ENCODE data around the gene TRIM31.
A peak's percentile ranks its signal among the peaks of the same experiment; 100 is the strongest.

TRIM31 gene

GRCh38 chr6:30112402-30112994, 392 bp downstream of the TRIM31 start:
- no peak for DNase-seq (ENCODE audit: low read depth)

GRCh38 chr6:30111266-30111856, 1.5 kb downstream of the TRIM31 start:
- no peak for DNase-seq (ENCODE audit: low read depth)

- no peak for DNase-seq (ENCODE audit: low read depth)
Observed at GRCh38 chr6:30104661-30105060, 8.2 kb downstream of the TRIM31 start.

- no peak for DNase-seq (ENCODE audit: low read depth)
Observed at GRCh38 chr6:30103872-30104179, 9.1 kb downstream of the TRIM31 start.

DNA sequence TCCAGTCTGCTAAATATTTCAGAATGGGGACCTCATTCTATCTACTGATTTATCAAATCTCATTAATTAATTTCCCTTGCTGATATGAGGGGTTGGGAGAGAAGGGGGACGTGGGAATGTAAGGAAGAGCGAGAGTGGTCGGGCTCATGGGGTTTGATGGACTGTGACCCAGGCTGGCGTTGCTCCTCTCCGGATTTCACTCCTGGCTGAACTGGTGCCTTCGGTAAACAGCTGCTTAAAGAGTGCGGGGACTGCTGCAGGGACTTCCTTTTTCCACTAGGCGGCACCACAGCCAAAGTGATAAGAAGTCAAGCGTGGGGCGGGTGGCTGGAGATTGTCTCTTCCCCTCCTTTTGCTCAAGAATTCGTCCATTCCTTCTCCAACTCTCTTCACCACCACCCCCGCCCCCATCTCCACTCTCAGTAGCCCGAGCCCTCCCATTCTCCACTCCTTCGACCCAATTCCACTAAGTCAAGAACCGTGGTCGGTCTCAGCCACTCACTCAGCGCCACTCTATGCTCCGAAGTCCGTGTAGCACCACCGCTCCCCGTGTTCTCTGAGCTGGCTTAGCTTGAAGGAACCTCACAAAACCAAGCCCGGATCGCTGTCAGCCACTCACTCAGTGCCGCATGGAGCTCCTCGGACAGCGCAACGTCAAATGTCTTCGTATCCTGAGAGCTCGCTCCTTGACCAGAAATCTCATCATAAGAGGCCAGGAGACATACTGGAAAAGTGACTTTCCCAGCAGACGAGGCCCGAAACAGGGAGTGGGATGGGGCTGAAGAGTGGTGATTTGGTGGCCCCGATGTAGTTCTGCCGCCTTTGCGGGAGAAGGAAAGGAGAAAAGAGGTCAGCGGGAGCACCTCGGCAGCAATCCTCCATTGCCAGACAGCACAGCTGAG, 9.7 kb downstream of the TRIM31 start:
- DNase-seq (ENCODE audit: low read depth), result peak; percentile 83

GRCh38 chr6:30102414-30102969, 10.4 kb downstream of the TRIM31 start:
- peak; percentile 54 for DNase-seq (ENCODE audit: low read depth)

DNA sequence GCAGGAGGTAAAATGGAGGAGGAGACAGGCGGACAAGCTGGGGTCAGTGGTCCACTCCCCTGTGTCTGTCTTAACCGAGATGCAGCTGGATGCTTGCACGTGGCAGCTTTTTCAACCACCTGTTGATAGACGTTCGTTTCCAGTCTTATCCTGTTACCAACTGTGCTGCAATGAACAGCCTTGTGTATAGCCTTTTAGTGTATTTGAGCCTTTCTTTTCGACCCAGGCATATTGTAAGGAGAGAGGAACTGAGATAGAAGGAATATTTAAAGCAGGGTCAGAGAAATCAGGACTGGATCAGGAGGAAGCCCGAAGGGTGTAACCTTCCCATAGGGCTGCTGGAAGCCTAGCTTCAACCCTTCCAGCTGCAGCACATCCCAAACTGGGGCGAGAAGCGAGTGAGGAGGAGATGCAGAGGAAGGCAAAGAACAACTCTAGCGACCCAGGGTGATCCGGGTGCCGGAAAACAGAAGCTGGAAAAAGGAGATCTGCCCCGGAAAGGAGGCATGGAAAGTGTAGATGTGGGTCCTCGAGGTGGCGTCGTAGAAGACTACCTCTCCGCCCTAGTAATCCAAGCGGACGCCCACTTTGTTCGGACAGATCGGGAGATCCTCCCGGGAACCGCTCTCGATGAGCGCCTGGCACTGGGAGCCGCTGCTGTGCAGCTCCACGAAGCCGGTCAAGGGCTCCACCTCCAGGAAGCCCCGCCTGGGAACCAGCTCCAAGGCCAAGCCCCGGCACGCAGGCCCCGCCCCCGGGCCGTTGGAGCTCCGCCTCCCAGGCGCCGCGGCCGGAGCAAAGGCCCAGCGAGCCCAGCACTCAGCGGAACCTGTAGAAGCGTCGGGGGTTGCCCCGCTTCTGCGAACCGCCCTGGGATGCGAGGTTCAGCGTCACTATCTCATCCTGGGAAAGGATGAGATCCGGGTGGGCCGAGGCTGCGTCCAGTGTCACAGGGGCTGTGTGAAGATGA, 11.2 kb downstream of the TRIM31 start:
- DNase-seq (ENCODE audit: low read depth), result peak; percentile 82

- DNase-seq (ENCODE audit: low read depth), result no peak
Observed at GRCh38 chr6:30100585-30101443, 12.1 kb downstream of the TRIM31 start.

GRCh38 chr6:30100154-30100553, 12.7 kb downstream of the TRIM31 start:
- DNase-seq (ENCODE audit: low read depth), result no peak

GRCh38 chr6:30097902-30098768, 14.8 kb downstream of the TRIM31 start:
- DNase-seq (ENCODE audit: low read depth), result no peak

- DNase-seq (ENCODE audit: low read depth), result no peak
Observed at GRCh38 chr6:30096829-30097228, 16.1 kb downstream of the TRIM31 start.

- DNase-seq (ENCODE audit: low read depth), result no peak
Observed at GRCh38 chr6:30093951-30094661, 18.8 kb downstream of the TRIM31 start.

DNA sequence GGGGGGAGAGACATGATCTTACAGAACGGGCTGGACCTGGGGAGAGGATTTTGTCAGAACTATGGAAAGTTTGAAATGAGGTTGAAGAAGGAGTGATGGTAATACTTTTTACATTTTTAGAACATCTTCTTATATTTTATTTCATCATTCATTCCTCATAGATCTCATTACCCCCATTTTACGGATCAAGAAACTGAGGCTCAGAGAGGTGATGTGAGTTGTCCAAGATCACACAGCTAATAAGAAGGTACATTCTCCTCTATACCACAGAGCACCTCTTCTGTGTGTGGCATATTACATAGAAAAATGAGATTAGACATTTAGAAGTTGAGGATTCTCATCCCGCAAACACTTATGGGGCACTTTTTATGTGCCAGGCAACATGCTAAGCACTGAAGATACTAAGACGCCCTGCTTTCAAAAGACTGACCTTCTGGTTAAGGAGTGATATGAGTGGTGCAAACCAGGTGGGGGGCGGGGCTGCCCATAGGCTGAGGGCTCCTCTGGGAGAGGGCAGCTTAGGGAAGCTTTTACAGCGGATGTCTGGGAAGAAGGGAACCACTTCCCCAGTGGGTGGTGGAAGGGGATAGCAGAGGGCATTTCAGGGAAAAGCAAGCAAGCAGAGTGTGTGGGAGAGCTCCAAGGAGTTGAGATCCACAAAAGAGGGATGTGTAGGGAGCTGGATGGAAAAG, 19.9 kb downstream of the TRIM31 start:
- DNase-seq (ENCODE audit: low read depth), result no peak

- peak; percentile 78 for DNase-seq (ENCODE audit: low read depth)
Observed at GRCh38 chr6:30091577-30092381, 21.1 kb downstream of the TRIM31 start.

DNA sequence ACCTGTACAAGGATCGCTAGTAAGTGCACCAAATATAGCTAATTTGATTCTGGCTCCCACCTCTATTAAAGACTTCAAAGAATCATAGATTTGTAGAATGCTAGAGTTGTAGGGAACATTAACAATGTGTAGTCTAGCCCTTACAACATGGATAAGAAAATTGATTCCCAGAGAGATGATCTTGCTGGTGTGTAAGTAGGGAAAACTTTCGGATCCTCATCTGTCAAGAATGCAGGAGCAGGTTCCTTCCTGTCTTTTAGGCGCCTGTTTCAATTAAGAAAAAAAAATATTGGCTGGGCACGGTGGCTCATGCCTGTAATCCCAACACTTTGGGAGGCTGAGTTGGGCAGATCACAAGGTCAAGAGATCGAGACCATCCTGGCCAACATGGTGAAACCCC, 25.0 kb downstream of the TRIM31 start:
- no peak for DNase-seq (ENCODE audit: low read depth)

DNA sequence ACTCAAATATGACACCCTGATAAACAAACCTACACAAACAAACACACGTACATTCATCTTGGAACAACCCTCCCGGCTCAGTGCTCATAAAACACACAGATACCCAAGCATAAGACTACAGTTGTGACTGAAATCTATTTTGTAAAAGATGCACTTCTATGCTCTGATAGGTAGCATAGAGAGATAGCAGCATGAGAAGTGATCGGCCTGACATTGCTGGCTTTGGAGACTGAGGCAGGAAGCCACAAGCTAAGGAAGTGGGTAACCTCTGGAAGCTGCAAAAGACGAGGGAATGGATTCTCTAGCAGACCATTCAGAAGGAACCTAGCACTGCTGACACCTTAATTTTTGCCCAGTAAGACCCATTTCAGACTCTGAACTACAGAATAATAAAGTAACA, 35.7 kb downstream of the TRIM31 start:
- no peak for DNase-seq (ENCODE audit: low read depth)

DNA sequence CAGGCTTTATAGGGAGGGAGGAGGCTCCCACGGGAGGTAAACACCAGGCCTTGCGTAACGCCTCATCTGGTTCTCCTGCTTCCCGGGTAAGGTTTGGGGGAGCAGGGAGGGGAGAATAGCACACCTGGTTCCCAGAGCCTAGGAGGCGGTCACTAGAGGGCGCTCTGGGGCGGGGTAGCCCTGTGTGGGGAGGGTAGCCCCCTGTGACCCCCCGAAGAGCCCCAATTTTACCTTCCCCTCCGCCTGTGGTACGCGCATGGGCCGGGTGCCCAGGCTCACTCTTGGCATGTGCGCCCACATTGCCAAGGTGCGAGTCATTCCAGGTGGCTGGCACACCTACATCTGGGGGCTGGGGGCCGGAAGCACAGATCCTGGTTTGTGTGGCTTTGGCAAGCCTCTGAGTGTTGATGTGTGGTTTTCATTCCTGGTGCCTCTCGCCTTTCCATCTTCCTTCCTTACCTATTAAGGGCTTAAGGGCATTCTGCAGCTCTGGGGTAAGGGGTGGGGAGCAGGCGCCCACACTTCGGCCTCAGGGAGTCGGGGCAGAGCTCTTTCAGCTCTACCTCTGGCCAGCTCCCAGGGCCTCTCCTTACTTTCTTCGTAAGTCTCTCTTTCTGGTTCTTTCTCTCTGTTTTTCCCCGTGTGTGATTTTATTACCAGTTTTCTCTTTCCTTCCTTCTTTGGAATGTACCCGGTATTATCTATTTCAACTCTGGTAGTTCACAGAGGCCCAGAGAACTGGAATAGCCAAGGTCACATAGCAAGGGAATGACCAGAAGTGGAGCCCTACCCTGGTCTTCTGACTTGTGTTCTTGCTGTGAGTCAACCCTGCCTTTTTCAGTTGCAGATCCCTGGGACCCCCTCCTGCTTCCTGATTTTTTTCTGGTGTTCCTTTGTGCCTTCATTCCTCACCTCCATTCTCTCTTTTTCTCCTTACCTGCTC, 36.8 kb downstream of the TRIM31 start:
- DNase-seq (ENCODE audit: low read depth), result no peak
